ENCODE results near the gene RBM17. TPM values are rescaled to one million over a fixed set of nuclear protein-coding genes. Genes with fewer than 3 reads are reported as not detected.

RBM17 gene
- total RNA-seq, 1 experiment from 2014 or later = 124 TPM

DNA sequence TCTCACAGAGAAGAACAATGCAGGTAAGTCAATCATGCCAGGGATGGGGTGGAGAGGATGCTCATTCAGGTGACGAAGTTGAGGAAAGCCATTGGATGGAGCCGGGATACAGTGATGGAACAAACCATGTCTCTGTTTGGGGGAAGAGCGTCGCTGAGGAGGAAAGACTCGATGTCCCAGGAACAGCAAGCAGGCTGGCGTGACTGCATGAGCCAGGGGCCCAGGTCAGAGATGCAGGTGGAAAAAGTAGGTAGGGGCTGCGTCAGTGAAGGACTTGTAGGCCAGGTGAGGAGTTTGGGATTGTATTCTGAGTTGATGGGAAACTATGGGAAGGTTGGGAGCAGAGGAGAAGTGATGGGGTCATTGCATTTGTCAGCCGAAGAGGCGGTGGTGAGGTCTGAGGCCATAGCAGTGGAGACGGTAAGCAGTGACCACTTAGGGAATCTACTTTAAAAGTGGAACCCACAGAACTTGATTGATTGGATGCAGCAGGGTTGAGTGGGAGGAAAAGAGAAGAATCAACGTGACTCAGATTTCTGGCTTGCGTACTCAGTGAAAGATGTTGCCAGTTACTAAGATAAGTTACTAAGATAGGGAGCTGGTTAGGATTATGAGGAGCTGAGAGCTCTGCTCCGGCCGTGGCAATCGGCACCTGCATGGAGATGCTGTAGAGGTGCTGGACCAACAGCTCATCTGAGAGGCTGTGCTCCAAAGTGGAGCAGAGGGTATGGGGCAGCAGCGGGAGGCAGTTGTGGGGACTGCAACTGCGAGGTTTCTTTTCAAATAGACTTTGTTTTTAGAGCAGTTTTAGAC, 14.1 kb upstream of the RBM17 start:
- H3K36me3 Mint-ChIP-seq (ENCODE audit: insufficient read depth in 1 of 3, low read depth in 3 of 3) = no peaks in the 10 kb centered on the region
- Histone ChIP-seq H3K79me2 (ENCODE audit: insufficient read depth, low read length) (no peaks in the 10 kb centered on the region), H3K23ac (ENCODE audit: insufficient read length, low read depth, low read length) (no peak overlapping the region), H3K9ac (ENCODE audit: extremely low read depth, insufficient read length, low read length) (no peak overlapping the region), H2AFZ (ENCODE audit: low read length) (no peak overlapping the region), H3K56ac (ENCODE audit: insufficient read length, low read depth, low read length) (no peak overlapping the region), H3K27me3 (ENCODE audit: insufficient read depth, low read length) (no peaks in the 10 kb centered on the region; the same call in 1 of the 2 replicates), H2BK5ac (ENCODE audit: insufficient read length, low read length) (no peak overlapping the region), H3K9me3 (ENCODE audit: control insufficient read depth, low read depth, low read length) (no peaks in the 10 kb centered on the region), H2BK12ac (ENCODE audit: insufficient read length, low read depth, low read length) (no peak overlapping the region), H3K79me1 (ENCODE audit: insufficient read depth, low read depth, low read length, poor library complexity, severe bottlenecking) (no peaks in the 10 kb centered on the region), H3K14ac (ENCODE audit: insufficient read depth, low read length) (no peak overlapping the region), H4K5ac (ENCODE audit: insufficient read length, low read depth, low read length) (no peak overlapping the region), H2AK5ac (ENCODE audit: insufficient read length, low read length) (no peak overlapping the region), H3T11ph (ENCODE audit: low read length) (no peak overlapping the region), H4K8ac (replicated peaks; ENCODE audit: insufficient read length, low read depth, low read length) (no peak overlapping the region), H3K18ac (ENCODE audit: insufficient read length, low read depth, low read length) (no peak overlapping the region), H2BK20ac (ENCODE audit: low read depth, low read length, poor library complexity, severe bottlenecking) (no peak overlapping the region), H3K4me2 (ENCODE audit: insufficient read depth, insufficient read length, low read length) (no peak overlapping the region), H2BK15ac (ENCODE audit: low read depth, low read length) (no peak overlapping the region), H4K91ac (ENCODE audit: insufficient read length, low read depth, low read length) (no peak overlapping the region), H2BK120ac (ENCODE audit: low read depth, low read length, poor library complexity, severe bottlenecking) (no peak overlapping the region), H4K20me1 (ENCODE audit: control insufficient read depth, insufficient read depth, insufficient read length) (no peaks in the 10 kb centered on the region), H3K4me1 (ENCODE audit: insufficient read depth, low read length) (no peaks in the 10 kb centered on the region), H3K27ac (ENCODE audit: insufficient read length, low read depth, low read length) (no peak overlapping the region), H3K23me2 (ENCODE audit: insufficient read length, low read depth, low read length, poor library complexity, severe bottlenecking) (no peaks in the 10 kb centered on the region), H3K4ac (ENCODE audit: low read depth, low read length) (no peak overlapping the region)
- TF ChIP-seq CTCF (conservative IDR thresholded peaks at IDR 0.05) = no peak
- no CpG with 5 or more reads among the region's 17 CpGs for WGBS (ENCODE audit: extremely low coverage, insufficient read length, low lambda C conversion rate)
- no peak overlapping the region for H3K27ac Mint-ChIP-seq
- peaks cover 24% of the 10 kb centered on the region for H3K27me3 Mint-ChIP-seq (ENCODE audit: low read depth)
- H3K4me3 Mint-ChIP-seq = no peak overlapping the region
- H3K9me3 Mint-ChIP-seq = no peaks in the 10 kb centered on the region
- no peak for DNase-seq
- no peaks in the 10 kb centered on the region for H3K4me1 Mint-ChIP-seq
